Stimulated activated CD8-positive, alpha-beta memory T cell treated with anti-CD3 and anti-CD28 coated beads, Interleukin-15, amount 100 ng/mL, for 24 hours (primary cell): ENCODE measurements around the gene BCAS4.
"Not testable (repeated sequence)": the region's sequence is repeated elsewhere in the genome, so short reads cannot be mapped to it uniquely, and the experiment has no call there.

Experiments used
- DNase-seq: peaks from one replicate; pipeline ENCODE4 v3.0.0-alpha.2; 2020; ENCODE audit warnings: low read depth

The BCAS4 gene, protein sequence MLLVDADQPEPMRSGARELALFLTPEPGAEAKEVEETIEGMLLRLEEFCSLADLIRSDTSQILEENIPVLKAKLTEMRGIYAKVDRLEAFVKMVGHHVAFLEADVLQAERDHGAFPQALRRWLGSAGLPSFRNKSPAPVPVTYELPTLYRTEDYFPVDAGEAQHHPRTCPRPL

DNA sequence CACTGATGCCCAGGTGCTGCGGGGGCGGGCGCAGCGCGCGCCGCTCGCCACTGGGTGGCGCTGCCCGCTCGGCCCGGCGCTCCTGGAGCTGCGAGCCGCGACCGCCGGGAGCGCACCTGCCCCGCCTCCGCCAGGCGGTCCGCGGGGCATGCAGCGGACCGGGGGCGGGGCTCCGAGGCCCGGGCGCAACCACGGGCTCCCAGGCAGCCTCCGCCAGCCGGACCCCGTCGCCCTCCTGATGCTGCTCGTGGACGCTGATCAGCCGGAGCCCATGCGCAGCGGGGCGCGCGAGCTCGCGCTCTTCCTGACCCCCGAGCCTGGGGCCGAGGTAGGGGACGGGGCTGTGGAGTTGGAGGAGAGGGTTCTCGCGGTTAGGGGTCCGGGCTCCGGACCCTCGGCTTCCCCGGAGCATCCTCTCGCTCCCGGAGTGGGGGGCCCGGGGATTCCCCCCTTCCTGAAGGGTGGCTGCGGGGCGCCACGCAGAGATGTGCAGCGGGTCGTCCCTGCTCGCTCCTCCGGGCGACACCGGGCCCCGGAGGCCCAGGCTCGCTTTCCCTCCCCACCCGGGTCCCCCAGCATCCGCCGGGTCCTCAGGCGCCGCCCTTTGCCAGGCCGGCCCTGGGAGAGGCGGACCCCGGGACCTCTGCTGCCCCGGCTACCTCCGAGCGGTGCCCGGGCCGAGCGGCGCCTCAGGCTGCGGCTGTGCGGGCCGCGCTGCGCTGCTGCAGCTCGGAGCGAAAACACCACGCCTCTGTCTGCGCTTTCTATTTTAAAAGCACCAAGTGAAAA, at the start of gene BCAS4:
Gene BCAS4, plus strand, starts transcription at position 216 of the 789 bp plus-strand sequence. Its CDS starts 23 bp downstream, at position 239.
- DNase-seq = peak; percentile 72

DNA sequence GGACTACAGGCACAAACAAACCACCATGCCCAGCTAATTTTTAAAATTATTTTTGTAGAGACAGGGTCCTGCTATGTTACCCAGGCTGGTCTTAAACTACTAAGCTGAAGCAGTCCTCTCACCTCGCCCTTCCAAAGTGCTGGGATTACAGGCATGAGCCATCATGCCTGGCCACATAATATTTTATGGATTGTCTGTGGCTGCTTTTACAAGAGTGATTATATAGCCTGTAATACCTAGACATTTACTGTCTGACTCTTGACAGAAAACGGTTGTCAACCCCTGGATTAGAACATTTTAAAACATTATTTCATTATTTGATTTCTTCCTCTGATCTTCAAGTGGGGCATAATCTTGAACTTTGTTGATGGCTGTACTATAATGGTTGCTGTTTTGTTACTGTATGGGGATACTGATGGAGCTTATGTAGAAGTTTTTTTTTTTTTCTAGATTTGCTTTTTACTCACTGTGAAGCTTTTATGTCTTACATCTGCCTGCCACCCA, 49.2 kb upstream of the BCAS4 start:
- DNase-seq = no peak

DNA sequence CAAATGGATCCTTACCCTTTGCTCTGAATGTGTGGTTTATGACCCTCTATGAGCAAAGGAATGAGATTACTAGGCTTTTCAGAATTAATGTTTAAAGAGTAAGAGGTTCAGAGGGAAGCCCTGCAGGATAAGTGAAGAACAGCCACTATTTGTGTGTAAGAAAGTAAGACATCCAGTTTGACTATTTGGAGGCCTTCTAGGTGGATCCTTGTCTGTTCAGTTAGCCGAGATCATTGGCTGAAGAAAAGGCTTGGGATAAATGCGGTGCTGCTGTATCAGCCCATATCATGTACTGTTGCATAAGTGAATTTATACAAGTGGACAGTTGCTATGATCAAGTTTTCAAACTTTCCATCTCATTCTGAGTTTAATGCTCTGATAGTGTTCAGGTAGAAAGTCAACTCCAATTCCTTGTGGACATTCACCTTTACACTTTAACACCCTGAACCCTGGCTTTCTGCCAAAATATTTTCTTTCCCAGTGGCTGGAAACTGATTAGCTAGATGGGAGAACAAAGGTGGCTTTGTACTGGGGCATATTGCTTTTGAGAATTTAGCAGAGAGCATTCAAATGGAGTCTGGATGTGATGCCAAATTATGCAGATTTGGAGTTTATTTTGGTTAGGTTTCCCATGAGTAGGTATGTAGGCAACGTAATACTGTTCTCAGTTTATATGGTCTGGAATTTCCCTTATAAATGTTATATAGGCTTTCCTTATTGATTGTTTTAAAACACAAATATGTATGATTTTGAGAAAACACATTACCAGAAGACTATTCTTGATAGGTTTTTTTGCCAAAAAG, 48.5 kb upstream of the BCAS4 start:
- no peak for DNase-seq

DNA sequence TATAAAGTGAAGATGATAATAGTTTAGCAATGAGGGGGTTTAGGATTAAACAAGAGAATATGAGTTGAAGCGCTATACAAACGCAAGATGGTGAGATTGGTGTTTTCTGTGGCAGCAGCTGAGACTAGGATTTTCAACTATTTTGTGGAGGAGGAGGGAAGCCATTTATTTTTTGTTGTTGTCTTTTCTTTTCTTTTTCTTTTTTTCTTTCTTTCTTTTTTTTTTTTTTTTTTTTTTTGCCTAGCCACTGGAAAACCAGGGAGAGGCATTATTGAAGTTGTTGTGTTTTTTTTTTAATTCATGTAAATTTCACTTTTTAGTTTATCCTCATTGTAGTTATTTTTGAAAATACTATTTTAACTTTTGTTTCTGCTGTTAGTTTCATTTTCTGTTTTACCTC, 47.6 kb upstream of the BCAS4 start:
- no peak for DNase-seq

DNA sequence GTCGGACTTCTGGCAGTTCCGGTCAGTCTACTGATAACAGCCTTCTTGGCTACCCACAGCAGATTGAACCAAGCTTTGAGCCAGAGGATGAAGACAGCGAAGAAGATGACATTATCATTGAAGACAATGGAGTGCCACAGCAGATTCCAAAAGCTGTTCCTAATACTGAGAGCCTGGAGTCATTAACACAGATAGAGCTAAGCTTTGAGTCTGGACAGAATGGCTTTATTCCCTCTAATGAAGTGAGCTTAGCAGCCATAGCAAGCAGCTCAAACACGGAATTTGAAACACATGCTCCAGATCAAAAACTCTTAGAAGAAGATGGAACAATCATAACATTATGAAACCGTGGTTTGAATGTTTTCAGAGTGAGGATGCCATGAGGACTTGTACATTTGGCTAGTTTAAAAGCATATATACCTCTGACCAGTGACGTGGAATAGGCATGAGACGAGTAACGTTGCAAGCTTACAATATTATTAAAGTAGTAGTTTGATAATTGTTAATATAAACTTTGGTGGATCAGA, 44.7 kb upstream of the BCAS4 start:
- no peak for DNase-seq

DNA sequence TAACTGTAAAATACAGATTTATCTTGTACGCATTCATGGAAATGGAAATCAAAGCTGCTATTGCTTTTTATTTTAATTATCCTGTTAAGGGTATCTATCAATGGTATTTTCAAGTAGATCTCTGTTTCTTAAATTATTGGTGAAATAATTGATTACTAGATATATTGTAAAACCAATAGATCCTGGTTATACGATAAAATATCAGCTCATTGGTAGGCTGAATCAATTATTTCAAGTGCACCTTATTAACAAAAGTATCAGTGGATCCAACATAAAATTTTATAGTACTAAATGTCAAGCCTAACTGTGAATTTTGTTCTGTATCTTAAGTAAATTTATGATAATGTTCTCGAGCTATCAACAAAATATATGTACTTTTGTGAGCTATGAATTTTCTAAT, 41.7 kb upstream of the BCAS4 start:
- no peak for DNase-seq

DNA sequence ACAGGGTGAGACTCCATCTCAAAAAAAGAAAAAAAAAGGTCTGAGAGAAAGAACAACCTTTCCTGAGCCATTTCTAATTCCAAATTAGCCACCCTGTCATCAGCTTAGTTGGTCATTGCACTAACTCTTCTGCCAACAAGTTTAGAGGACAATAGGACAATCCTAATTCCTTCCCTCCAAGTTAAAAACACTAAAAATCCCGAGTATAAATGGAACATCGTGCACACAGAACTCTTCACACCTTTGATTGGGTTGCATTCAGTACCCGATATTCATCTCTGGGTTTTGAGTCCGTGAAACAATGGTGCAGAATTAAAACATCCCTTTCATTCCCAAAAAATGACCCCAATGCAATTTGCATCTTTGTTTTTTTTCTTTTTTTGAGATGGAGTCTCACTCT, 40.4 kb upstream of the BCAS4 start:
- DNase-seq = no peak

DNA sequence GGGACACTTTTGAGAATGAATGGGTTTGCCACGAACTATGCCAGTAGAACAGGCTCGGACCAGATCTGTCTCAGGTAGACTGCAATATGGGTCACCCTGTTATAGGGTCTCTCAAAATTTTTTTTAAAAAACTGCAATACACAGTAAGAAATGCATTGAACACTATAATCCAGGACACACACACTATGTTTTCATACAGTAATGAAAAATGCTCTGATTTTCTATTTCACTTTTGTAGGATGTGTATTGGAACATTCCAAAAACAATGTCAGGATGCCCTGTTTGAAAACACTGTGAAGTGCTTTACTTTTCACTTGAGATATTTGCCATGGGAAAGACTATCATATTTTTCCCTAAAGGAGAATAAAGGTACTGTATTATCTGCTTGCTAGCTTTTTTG, 38.4 kb upstream of the BCAS4 start:
- no peak for DNase-seq

DNA sequence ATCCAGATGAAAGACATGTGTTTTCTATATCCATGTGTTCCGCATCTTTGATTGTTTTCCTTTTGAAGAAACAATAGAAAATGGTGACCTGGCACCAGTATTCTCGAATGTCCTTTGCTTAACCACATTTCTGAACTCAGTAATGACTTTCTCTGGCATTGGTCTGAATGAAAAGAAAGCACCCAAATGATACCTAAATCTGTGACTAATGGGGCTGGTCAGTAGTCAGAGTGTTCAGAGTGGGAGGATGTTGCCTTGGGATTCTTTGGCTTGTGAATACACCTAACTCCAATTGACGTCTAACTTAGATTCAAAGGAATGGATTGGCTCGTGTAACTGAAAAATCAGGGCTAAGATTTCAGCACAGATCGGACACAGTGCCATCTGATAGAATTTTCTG, 36.4 kb upstream of the BCAS4 start:
- no peak for DNase-seq

DNA sequence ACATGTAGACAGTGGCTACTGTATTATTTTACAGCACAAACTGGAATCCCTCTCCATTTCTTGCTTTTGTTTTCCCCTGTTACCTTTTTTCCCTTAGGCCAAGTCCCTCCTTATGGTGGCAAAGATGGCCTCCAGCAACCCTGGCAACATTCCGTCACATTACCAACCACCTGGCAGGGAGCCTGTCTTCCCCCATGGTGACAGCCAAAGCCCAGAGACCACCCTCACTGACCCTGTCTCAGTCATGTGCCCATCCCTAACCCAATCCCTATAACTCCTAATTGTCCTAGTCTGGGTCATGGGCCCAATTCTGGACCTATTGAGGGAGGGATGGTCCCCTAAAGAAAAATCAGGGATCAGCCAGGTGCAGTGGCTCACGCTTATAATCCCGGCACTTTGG, 35.9 kb upstream of the BCAS4 start:
- no peak for DNase-seq

DNA sequence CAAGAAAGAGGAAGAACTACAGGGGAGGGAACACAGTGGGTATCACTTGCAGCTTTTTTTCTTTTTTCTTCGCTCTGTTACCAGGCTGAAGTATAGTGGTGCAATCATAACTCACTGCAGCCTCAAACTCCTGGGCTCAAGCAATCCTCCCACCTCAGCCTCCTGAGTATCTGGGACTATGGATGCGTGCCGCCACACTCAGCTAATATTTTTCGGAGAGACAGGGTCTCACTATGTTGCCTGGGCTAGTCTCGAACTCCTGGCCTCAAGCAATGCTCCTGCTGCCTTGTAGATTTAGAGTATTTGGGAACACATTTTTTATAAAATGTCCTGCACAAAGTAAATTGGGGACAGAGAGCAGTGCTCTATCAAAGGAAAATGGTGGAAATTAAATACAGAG, 35.2 kb upstream of the BCAS4 start:
- no peak for DNase-seq

DNA sequence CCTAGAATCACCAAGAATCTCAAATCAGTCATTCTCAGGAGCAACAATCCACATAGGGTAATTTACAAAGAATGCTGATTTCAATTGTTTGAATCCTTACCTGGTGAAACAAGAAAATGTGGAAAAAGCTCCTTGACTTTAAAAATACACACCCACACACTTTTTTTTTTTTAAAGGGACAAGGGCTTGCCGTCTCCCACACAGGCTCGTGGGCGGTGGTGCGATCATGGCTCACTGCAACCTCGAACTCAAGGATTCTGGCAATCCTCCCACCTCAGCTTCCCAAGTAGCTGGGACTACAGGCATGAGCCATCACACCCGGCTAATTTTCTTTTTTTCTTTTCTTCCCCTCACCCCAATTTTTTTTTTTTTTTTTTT, 32.8 kb upstream of the BCAS4 start:
- DNase-seq = no peak

DNA sequence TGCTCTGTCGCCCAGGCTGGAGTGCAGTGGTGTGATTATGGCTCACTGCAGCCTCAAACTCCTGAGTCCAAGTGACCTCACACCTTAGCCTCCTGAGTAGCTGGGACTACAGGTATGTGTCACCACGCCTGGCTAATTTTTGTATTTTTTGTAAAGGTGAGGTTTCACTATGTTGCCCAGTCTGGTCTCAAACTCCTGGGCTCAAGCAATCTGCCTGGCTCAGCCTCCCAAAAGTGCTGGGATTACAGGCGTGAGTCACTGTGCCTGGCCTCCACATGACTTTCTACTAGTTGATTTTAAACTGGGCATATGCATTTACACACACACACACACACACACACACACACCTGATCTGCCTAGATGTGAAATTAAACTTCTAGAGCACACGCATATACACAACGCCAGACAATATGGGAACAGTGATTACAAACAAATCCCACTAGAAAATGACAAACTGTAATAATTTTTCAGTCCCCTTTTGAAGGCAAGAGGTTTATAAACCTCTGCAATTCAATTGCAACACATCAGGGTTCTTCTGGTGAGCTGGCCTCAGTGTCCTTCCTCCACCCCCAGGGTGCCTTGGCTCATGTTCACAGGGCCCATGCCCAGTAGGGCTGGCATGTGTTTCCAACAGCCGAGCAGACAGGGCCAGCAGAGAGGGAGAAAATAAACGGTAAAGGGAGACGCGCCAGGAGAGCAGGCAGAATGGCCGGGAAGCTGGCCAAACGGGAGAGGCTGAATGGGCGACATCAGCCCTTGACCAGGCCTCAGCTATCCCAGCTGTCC, 32.2 kb upstream of the BCAS4 start:
- DNase-seq = no peak

DNA sequence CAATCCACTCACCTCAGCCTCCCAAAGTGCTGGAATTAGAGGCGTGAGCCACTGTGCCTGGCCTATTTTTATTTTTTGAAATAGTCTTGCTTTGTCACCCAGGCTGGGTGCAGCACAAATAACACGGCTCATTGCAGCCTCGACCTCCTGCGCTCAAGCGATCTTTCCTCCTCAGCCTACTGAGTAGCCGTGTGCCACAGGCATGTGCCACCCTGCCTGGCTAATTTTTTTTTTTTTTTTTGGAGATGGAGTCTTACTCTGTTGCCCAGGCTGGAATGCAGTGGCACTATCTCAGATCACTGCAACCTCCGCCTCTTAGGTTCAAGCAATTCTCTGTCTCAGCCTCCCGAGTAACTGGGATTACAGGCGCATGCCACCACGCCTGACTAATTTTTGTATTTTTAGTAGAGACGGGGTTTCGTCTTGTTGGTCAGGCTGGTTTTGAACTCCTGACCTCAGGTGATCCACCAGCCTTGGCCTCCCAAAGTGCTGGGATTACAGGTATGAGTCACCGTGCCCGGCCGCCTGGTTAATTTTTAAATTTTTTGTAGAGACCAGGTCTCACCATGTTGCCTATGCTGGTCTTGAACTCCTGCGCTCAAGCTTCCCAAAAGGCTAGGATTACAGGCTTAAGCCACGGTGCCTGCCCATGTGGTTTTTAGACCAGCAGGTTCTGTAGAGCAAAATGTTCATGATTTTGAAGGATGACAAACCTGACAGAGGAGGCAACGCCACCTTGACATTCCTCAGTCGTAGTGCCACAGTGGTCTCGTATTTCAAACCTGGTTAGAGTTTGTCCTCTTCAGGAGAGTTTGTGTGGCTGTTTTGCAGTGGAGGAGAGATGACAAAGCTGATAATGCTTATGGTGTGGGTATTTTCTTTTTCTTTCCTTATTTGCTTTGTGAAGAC, 31.1 kb upstream of the BCAS4 start:
- DNase-seq = not testable (repeated sequence)

DNA sequence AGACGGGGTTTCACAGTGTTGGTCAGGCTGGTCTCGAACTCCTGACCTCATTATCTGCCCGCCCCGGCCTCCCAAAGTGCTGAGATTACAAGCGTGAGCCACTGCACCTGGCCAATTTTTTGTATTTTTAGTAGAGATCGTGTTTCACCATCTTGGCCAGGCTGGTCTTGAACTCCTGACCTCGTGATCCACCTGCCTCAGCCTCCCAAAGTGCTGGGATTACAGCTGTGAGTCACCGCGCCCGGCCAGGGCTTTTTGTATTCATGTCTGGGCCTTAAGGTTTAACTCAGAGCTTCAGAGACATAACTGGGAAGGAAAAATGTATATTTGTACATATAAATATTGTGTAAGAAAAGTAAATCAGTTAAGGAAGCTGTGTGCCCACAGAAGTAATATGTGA, 29.6 kb upstream of the BCAS4 start:
- DNase-seq = not testable (repeated sequence)

DNA sequence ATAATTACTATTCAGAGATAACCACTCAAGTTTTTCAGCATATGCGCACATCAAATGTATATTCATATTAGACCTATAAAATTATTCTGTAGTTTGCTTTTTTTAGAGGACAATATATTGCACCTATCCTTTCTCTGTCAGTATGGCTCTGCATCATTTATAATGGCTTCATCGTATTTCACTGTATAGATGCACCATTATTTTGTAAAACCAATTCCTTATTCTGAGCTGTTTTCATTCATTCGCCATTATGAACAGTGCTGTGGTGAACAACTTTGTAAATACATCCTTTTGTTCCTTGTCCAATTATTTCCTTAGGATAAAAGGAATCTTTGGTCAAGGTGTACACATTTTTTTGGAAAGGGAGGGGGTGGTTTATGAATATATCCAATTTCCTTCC, 29.2 kb upstream of the BCAS4 start:
- no peak for DNase-seq

DNA sequence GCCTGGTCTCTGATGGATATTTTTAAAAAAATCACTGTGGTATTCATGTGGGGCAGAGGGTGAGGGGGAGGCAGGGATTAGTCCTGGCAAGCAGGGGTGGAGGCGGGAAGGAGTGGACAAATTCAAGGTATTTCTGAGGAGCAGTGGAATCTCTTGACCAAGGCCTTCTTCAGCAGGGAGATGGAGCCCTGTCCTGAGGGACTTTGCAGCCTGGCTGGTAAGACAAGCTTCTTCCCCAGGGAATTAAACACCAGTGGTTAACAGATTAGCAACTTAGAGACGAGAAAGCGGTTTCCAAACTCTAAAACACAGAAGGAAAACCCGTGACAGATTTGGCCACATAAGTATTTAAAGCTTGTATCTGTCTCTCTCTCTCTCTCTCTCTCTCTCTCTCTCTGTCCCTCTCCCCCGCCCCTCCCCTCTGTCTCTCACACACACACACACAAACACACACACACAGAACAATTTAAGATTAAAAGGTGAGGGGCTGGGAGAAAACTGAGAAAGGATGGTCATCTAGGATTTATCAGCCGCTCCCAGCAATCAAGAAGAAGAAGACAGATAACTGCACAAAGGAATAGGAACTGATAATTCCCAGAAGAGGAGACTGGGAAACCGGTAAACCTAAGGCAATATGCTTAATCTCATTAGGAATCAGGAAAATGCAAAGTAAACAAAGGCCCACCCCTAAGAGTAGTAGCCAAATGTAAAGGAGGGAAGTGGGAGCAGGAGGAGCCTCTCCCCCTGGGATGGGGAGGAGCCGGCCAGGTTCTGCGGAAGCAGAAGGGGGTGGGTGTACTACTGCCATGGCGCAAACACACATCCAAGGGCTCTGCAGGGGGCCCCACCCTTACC, 27.7 kb upstream of the BCAS4 start:
- not testable (repeated sequence) for DNase-seq

DNA sequence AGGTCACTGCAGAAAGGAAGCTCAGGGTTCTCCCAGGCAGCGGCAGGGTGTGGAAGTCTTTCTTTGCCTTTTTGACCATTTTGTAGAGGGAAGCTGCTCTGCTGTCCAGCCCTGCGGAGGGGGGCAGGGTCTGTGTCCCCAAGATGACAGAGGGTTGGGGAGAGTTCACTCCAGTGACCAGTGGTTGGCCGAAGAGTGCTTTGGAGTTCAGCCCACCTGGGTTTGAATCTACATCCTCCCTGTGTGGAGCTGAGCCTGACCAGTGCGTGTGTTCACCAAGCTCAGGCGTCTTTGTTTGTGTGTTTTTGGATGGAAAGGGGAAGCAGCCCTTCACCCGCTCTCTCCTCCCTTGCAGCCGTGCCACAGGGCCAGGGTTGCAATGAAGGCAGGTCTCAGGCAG, 25.9 kb upstream of the BCAS4 start:
- not testable (repeated sequence) for DNase-seq

DNA sequence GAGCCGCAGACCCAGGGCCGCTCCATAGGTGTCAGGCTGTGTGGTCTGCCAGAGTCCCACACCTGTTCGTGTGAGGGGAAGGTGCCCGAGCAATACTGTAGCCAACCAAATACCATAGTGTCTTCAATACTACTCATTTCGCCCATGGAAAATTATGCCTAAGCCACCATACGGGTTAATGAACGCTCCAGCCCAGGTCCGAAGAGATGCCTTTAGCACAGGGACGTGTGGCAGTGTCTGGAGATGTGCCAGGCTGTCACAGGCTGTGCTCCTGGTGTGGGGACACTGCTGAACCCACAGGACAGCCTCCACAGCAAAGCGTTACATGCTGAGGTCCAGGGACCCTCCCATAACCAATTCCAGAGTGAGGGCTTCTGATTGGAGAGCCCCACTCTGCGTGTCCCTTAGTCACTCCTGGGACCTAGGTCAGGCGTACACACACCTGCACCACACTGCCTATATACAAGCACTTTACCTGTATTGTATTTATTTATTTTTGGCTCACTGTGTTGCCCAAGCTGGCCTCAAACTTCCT, 25.2 kb upstream of the BCAS4 start:
- DNase-seq = not testable (repeated sequence)
